ENCODE measurements around the gene ZNF560.
"Not testable (repeated sequence)": the region's sequence is repeated elsewhere in the genome, so short reads cannot be mapped to it uniquely, and the experiment has no call there.

The ZNF560 gene

GRCh38 chr19:9498183-9498902 is at the start of gene ZNF560:
ZNF560 (minus strand) TSS chr19:9498616; CDS start chr19:9475313, 23,303 bp downstream.
- DNase-seq, result no peak

GRCh38 chr19:9547870-9548269 is 49.5 kb upstream of the ZNF560 start:
- DNase-seq, result no peak

- not testable (repeated sequence) for DNase-seq
Observed at GRCh38 chr19:9541281-9541680, 42.9 kb upstream of the ZNF560 start.

- DNase-seq, result not testable (repeated sequence)
Observed at GRCh38 chr19:9539921-9540320, 41.5 kb upstream of the ZNF560 start.

- not testable (repeated sequence) for DNase-seq
Observed at GRCh38 chr19:9539201-9539600, 40.8 kb upstream of the ZNF560 start.

- peak; percentile 84 for DNase-seq
Observed at GRCh38 chr19:9538183-9539058, 40.0 kb upstream of the ZNF560 start, which contains the start of gene ZNF426. ZNF426 (minus strand) TSS chr19:9538645; CDS start chr19:9536232, 2,413 bp downstream.

GRCh38 chr19:9535934-9536333 is 37.5 kb upstream of the ZNF560 start:
- no peak for DNase-seq

- DNase-seq, result no peak
Observed at GRCh38 chr19:9531933-9532332, 33.5 kb upstream of the ZNF560 start.

- no peak for DNase-seq
Observed at GRCh38 chr19:9528757-9529336, 30.4 kb upstream of the ZNF560 start.

GRCh38 chr19:9523885-9524474 is 25.6 kb upstream of the ZNF560 start:
- DNase-seq, result no peak

- DNase-seq, result no peak
Observed at GRCh38 chr19:9507285-9507684, 8.9 kb upstream of the ZNF560 start.

- DNase-seq, result no peak
Observed at GRCh38 chr19:9500796-9501195, 2.4 kb upstream of the ZNF560 start.

GRCh38 chr19:9494096-9494495 is 4.3 kb downstream of the ZNF560 start:
- no peak for DNase-seq

- no peak for DNase-seq
Observed at GRCh38 chr19:9487016-9487415, 11.4 kb downstream of the ZNF560 start.

- no peak for DNase-seq
Observed at GRCh38 chr19:9485140-9485539, 13.3 kb downstream of the ZNF560 start.

- no peak for DNase-seq
Observed at GRCh38 chr19:9474975-9475374, 23.4 kb downstream of the ZNF560 start.

GRCh38 chr19:9467161-9467560 is 31.3 kb downstream of the ZNF560 start:
- DNase-seq, result no peak

- no peak for DNase-seq
Observed at GRCh38 chr19:9461938-9462337, 36.5 kb downstream of the ZNF560 start.

- no peak for DNase-seq
Observed at GRCh38 chr19:9456018-9456689, 42.3 kb downstream of the ZNF560 start.

GRCh38 chr19:9453953-9454352 is 44.5 kb downstream of the ZNF560 start:
- DNase-seq, result no peak

- DNase-seq, result no peak
Observed at GRCh38 chr19:9445037-9445436, 53.4 kb downstream of the ZNF560 start.

GRCh38 chr19:9436358-9436757 is 62.1 kb downstream of the ZNF560 start:
- DNase-seq, result no peak
